Right lobe of liver (tissue), 4 donors: ENCODE data around the gene TBC1D5.

Experiments used
- POLR2A ChIP-seq: fragments of 450-650 bp; IDR thresholded peaks from one replicate; pipeline ENCODE4 v1.6.1; 2017; ENCODE audit warnings: antibody characterized with exemption, mild to moderate bottlenecking
- TF ChIP-seq, protein P1 (sequence below), 4 donors: fragments of 200-600 bp in 3 of 4; fragments of 450-650 bp in 1 of 4; IDR thresholded peaks; one replicate each; pipeline versions ENCODE4 v1.5.1 to v1.8.0; 2016 to 2022; ENCODE audit warnings: antibody characterized with exemption in 4 of 4, mild to moderate bottlenecking in 2 of 4
- donor health status: DM: no; HTN: no; CAD: no.
- donor health status: DM: no; HTN: no; CAD: no.
- donor health status: DM: no; HTN: yes; CAD: no.

DNA sequence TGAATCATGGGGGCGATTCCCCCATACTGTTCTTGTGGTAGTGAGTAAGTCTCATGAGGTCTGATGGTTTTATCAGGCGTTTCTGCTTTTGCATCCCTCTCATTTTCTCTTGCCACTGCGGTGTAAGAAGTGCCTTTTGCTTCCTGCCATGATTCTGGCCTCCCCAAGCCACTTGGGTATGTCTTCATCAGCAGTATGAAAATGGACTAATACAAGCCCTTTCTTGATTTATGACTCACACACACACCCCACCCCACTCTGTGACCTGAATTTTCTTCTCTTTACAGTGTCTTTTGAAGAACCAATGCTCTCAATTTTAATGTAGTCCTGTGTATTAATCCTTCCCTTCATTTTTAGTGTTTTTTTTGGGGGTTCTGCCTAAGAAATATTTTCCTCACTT, 612.9 kb downstream of the TBC1D5 start:
- TF ChIP-seq, protein P1, sequence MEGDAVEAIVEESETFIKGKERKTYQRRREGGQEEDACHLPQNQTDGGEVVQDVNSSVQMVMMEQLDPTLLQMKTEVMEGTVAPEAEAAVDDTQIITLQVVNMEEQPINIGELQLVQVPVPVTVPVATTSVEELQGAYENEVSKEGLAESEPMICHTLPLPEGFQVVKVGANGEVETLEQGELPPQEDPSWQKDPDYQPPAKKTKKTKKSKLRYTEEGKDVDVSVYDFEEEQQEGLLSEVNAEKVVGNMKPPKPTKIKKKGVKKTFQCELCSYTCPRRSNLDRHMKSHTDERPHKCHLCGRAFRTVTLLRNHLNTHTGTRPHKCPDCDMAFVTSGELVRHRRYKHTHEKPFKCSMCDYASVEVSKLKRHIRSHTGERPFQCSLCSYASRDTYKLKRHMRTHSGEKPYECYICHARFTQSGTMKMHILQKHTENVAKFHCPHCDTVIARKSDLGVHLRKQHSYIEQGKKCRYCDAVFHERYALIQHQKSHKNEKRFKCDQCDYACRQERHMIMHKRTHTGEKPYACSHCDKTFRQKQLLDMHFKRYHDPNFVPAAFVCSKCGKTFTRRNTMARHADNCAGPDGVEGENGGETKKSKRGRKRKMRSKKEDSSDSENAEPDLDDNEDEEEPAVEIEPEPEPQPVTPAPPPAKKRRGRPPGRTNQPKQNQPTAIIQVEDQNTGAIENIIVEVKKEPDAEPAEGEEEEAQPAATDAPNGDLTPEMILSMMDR (IDR thresholded peaks at IDR 0.05), result no peak
- no peak for TF ChIP-seq POLR2A
